Coronary artery (tissue), 2 donors: ENCODE data around the gene TENT4A.

Experiments
- DNase-seq: peaks from one replicate; pipeline ENCODE4 v3.0.0-alpha.2; 2017; ENCODE audit warnings: low spot score
- H3K27ac ChIP-seq, 2 donors: fragments of 200-600 bp; sonication (generic); one replicate each; pipeline ENCODE4 v1.5.1; 2016 to 2019
- H3K4me3 ChIP-seq: fragments of 200-600 bp; sonication (generic); 2 replicates; pipeline ENCODE4 v1.5.1; 2016; ENCODE audit warnings: mild to moderate bottlenecking, moderate library complexity
- CTCF ChIP-seq: fragments of 200-600 bp; sonication (generic); IDR thresholded peaks from one replicate; pipeline ENCODE4 v1.5.1; 2019; ENCODE audit warnings: antibody characterized with exemption

The TENT4A gene

GRCh38 chr5:6736106-6736505 lies 22.9 kb downstream of the TENT4A start:
- H3K27ac ChIP-seq, result no peak overlapping the region

GRCh38 chr5:6736524-6737042 lies 23.4 kb downstream of the TENT4A start:
- Histone ChIP-seq H3K4me3 (no peak overlapping the region), H3K27ac (no peak overlapping the region)
- no peak for TF ChIP-seq CTCF
- DNase-seq, result no peak

More at GRCh38 chr5:6736106-6736505, 22.9 kb downstream of the TENT4A start:
- TF ChIP-seq CTCF, result no peak
- H3K4me3 ChIP-seq, result no peak overlapping the region
- DNase-seq, result no peak

- Histone ChIP-seq H3K4me3 (no peak overlapping the region), H3K27ac (no peak overlapping the region)
- DNase-seq, result no peak
- no peak for TF ChIP-seq CTCF
Measured at GRCh38 chr5:6737043-6737941, 24.1 kb downstream of the TENT4A start.

- Histone ChIP-seq H3K4me3 (no peak overlapping the region), H3K27ac (no peak overlapping the region)
- no peak for TF ChIP-seq CTCF
- DNase-seq, result no peak
Measured at GRCh38 chr5:6739603-6740002, 26.4 kb downstream of the TENT4A start.

GRCh38 chr5:6740586-6741150 lies 27.4 kb downstream of the TENT4A start:
- no peak overlapping the region for H3K27ac ChIP-seq
- no peak for TF ChIP-seq CTCF
- DNase-seq, result no peak
- H3K4me3 ChIP-seq, result no peak overlapping the region

GRCh38 chr5:6742081-6742758 lies 29.0 kb downstream of the TENT4A start:
- Histone ChIP-seq H3K27ac (no peak overlapping the region), H3K4me3 (no peak overlapping the region)
- no peak for TF ChIP-seq CTCF
- no peak for DNase-seq
